HEK293T (cell line): ENCODE results near the gene SLC6A1.

Source experiments
- ARNT ChIP-seq: fragments of 450-650 bp; IDR thresholded peaks from 2 replicates; pipeline ENCODE4 v1.6.1; 2017; ENCODE audit warnings: mild to moderate bottlenecking
- BHLHE40 ChIP-seq: fragments of 450-650 bp; IDR thresholded peaks from 2 replicates; pipeline ENCODE4 v1.6.1; 2016; ENCODE audit warnings: mild to moderate bottlenecking, moderate library complexity, borderline replicate concordance
- ELF4 ChIP-seq: fragments of 450-650 bp; IDR thresholded peaks from 2 replicates; pipeline ENCODE4 v1.6.1; 2017; ENCODE audit warnings: antibody characterized with exemption
- FOXA1 ChIP-seq: fragments of 450-650 bp; IDR thresholded peaks from 2 replicates; pipeline ENCODE4 v1.6.1; 2016; ENCODE audit warnings: mild to moderate bottlenecking
- FOXK2 ChIP-seq: fragments of 450-650 bp; IDR thresholded peaks from 2 replicates; pipeline ENCODE4 v1.6.1; 2016; ENCODE audit warnings: mild to moderate bottlenecking
- FOXM1 ChIP-seq: fragments of 450-650 bp; IDR thresholded peaks from 2 replicates; pipeline ENCODE4 v1.6.1; 2017; ENCODE audit warnings: mild to moderate bottlenecking, borderline replicate concordance
- HDGF ChIP-seq: fragments of 450-650 bp; IDR thresholded peaks from 2 replicates; pipeline ENCODE4 v1.6.1; 2017; ENCODE audit warnings: antibody characterized with exemption, borderline replicate concordance
- L3MBTL2 ChIP-seq: fragments of 450-650 bp; conservative IDR thresholded peaks from 2 replicates; pipeline ENCODE4 v1.6.1; 2016; ENCODE audit warnings: mild to moderate bottlenecking
- LEF1 ChIP-seq: fragments of 450-650 bp; IDR thresholded peaks from 2 replicates; pipeline ENCODE4 v1.6.1; 2017; ENCODE audit warnings: mild to moderate bottlenecking, borderline replicate concordance
- NFRKB ChIP-seq: fragments of 450-650 bp; IDR thresholded peaks from 2 replicates; pipeline ENCODE4 v1.6.1; 2016; ENCODE audit warnings: mild to moderate bottlenecking, moderate library complexity
- SP1 ChIP-seq: fragments of 450-650 bp; IDR thresholded peaks from 2 replicates; pipeline ENCODE4 v1.6.1; 2017
- SUZ12 ChIP-seq: fragments of 450-650 bp; IDR thresholded peaks from 2 replicates; pipeline ENCODE4 v1.6.1; 2016; ENCODE audit warnings: mild to moderate bottlenecking
- TARDBP ChIP-seq: fragments of 450-650 bp; IDR thresholded peaks from 2 replicates; pipeline ENCODE4 v1.6.1; 2016
- ZNF384 ChIP-seq: fragments of 450-650 bp; IDR thresholded peaks from 2 replicates; pipeline ENCODE4 v1.6.1; 2016

GRCh38 chr3:10956986-10957385 lies 35.6 kb upstream of the SLC6A1 start:
- TF ChIP-seq SP1 (no peak), FOXK2 (no peak), SUZ12 (no peak), FOXM1 (no peak), ZNF384 (no peak), ELF4 (no peak), BHLHE40 (no peak), TARDBP (no peak), LEF1 (no peak), NFRKB (no peak), HDGF (no peak), L3MBTL2 (no peak), ARNT (no peak), FOXA1 (no peak)
